Forelimb muscle (tissue), 1 donor: Measurements from ENCODE around the gene OGT. TPM values are rescaled to one million over a fixed set of nuclear protein-coding genes. Genes with fewer than 3 reads are reported as not detected.
"Not testable (repeated sequence)": the region's sequence is repeated elsewhere in the genome, so short reads cannot be mapped to it uniquely, and the experiment has no call there.

Source experiments
- DNase-seq: peaks from one replicate; pipeline ENCODE4 v3.0.0-alpha.2; 2013; ENCODE audit warnings: low read depth
- polyA plus RNA-seq: library from polyadenylated mRNA; unstranded; fragments of 120-200 nt; gene quantifications from one replicate; pipeline ENCODE4 v1.2.1, GENCODE V29; 2013; ENCODE audit not compliant: insufficient read length

The OGT gene
- 145 TPM for polyA plus RNA-seq

DNA sequence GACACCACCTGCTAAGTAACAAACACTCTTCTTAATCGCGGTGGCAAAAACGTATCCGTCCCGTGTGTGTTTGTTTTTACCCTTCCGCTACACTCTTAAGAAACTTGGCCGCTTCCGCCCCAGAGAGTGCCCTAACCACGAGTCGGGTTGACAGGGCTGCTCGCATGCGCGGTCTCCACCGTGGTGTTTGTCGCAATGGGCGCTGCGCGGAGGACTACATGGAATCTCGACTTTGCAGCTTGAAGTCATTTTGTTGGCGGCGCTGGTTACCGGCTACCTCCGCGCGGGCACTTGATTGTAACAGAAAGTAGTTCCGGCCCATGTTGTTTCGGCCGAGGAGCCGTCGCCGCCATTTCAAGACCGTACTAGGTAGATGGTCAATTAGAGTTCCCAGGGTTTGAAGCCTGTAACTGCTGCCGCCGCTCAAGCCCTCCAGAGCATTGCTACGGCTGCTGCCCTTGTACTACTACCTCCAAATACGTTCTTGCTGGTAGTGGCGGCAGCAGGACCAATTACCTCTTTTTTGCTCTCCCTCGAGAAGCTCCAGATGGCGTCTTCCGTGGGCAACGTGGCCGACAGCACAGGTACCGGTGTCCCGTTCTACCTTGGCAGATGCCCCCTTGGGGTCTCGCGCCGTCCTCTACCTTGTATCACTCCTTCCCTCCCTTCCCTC lies at the start of gene OGT:
Gene OGT (plus strand): TSS at position 352 of the 673 bp plus-strand sequence. CDS start 196 bp downstream, at position 548.
- DNase-seq = peak; percentile 86

DNA sequence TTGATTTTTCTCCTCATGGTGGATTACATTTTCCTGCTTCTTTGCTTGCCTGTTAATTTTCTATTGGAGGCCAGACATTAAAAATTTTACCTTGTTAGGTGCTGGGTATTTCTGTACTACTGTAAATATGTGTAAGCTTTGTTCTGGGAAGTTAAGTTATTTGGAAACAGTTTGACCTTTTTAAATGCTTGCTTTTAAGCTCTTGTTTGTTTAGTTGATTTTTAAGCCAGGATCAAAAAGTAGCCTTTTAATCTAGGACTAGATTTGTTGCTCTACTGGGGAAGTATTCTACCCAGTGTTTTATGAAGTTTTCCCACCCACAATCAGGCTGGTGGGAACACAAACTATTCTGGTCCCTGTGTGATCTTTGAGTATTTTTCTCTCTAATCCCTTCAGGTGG lies 45.1 kb upstream of the OGT start:
- DNase-seq = no peak

- no peak for DNase-seq
These were observed 43.4 kb upstream of the OGT start for GRCh38 chrX:71489540-71489939.

DNA sequence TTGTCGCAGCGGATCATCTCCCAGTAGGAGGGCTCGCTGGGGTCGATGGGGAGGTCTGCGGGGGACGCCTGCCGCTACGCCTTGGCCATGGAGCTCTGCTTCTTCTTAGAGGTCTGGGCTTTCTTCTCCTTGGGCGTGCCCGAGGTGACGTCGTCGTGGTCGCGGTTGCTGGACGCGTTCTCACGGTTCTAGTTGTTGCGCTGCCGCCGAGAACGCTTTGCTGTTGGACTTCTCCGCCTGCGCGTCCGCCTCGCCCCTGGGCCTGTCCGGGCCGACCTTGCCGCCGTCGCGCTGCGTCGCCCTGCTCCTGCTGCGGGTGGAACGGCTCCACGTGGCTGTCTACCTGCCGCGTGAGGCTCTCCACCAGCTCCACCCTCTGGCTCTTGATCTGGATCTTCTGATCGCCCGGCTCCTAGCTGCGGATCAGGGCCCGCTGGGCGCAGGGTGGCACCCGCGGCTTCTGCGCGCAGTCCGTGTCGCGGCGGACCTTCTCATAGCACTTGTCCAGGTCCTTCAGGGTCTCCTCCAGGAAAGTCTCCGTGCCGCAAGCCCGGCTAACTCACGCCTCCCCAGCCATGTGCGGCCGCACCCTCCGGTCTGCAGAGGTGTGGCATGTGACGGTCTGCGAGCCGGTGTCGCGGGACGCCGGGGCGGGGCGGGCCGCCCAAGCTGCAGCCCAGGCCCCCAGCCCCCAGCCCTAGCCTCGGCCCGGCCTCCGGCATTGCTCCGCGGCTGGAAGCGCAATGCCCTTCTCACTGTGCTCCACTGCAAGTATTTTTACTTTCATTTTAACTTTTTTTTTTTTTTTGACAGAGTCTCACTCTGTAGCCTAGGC lies 40.5 kb upstream of the OGT start:
- DNase-seq = no peak

DNA sequence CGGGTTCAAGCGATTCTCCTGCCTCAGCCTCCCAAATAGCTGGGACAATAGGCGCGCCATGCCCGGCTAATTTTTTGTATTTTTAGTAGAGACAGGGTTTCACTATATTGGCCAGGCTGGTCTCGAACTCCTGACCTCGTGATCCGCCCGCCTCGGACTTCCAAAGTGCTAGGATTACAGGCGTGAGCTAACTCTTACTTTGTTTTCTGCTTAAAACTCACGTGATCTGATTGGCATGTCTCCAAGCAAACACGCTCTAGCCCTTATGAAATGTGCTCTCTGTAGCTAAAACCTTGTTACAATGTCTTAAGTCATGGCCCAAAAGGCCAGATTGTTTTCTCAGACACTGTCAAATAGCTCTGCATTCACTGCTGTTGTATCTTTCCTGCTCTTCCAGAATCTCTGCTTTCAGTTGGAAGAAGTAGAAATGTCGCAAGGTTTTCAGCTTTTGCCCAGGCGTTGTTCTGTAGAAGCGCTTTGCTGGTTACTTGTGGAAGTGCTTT lies 39.7 kb upstream of the OGT start:
- no peak for DNase-seq

GRCh38 chrX:71495979-71496378 lies 36.9 kb upstream of the OGT start:
- not testable (repeated sequence) for DNase-seq

DNA sequence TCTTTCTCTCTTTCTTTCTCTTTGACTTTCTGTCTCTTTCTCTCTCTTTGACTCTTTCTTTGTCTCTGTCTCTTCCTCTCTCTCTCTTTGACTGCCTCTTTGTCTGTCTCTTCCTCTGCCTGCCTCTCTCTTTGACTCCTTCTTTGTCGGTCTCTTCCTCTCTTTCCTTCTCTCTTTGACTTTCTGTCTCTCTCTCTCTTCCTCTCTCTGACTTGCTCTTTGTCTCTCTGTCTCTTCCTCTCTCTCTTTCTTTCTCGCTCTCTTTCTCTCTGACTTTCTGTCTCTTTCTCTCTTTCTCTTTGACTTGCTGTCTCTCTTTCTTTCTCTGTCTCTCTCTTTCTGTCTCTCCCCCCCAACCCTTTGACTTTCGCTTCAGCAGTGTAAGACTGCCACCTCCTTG lies 36.4 kb upstream of the OGT start:
- DNase-seq = no peak

DNA sequence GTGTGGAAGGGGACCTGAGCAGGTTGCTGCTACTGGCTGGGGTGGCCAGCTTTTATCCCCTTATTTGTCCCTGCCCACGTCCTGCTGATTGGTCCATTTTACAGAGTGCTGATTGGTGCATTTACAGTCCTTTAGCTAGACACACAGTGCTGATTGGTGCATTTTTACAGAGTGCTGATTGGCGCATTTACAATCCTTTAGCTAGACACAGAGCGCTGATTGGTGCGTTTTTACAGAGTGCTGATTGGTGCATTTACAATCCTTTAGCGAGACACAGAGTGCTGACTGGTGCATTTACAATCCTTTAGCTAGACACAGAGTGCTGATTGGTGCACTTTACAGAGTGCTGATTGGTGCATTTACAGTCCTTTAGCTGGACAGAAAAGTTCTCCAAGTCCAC lies 30.8 kb upstream of the OGT start:
- not testable (repeated sequence) for DNase-seq

GRCh38 chrX:71504346-71504745 lies 28.6 kb upstream of the OGT start:
- DNase-seq = no peak

- DNase-seq = no peak
These were observed 23.6 kb upstream of the OGT start for GRCh38 chrX:71509289-71509688.

GRCh38 chrX:71510161-71510560 lies 22.7 kb upstream of the OGT start:
- DNase-seq = no peak

GRCh38 chrX:71513731-71514130 lies 19.2 kb upstream of the OGT start:
- not testable (repeated sequence) for DNase-seq

DNA sequence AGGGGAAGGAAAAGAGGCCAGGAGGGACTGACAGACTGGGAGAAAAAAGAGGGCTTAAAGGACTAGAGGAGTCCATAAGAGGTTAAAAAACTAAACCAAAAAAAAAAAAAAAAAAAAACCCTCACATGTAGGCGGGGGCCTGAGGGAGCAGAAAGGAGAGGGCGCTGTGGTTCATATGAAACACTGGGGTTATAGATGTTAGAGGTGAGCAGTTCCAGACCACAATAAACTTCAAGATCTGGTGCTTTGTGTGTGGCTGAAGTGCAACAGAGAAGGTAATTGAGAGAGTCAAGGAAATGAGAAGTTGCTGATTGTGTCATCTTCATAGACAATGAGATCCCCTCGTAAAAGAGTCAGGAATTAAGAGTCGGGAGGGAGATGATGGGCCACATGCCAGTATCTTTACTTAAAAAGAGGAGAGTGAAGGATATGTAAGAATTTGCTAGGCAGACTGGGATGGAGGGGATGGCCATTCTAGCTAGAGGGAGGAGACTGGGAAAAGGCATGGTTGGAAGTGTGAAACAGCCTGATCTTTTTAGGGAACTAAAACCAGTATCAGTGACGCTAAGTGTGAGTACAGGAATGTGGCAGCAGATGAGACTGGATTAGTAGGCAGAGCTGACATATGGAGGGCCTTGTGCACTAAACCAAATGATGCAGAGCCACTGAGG lies 18.4 kb upstream of the OGT start:
- no peak for DNase-seq

GRCh38 chrX:71515038-71515396 lies 17.9 kb upstream of the OGT start:
- DNase-seq = no peak

GRCh38 chrX:71525316-71525715 lies 7.6 kb upstream of the OGT start:
- DNase-seq = no peak

GRCh38 chrX:71532078-71532752 lies 689 bp upstream of the OGT start:
- DNase-seq = no peak

DNA sequence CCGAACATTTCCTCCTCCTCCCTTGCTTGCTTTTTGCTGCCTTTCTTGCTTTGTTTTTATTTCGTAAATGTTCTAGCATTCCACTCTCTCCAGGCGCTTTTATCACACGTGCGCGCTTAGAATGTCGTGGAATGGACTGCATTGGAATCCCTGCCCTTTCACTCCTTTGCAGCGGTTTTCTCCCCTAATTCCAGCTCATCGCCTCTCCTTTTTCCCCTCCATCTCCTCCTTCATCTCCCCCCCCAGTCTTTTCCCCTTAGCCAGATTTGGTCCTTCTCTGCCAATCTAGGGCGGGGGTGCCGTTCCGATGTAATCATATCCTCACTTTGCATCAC lies 579 bp downstream of the OGT start:
- DNase-seq = no peak

- no peak for DNase-seq
These were observed 1.1 kb downstream of the OGT start for GRCh38 chrX:71533851-71534561.

DNA sequence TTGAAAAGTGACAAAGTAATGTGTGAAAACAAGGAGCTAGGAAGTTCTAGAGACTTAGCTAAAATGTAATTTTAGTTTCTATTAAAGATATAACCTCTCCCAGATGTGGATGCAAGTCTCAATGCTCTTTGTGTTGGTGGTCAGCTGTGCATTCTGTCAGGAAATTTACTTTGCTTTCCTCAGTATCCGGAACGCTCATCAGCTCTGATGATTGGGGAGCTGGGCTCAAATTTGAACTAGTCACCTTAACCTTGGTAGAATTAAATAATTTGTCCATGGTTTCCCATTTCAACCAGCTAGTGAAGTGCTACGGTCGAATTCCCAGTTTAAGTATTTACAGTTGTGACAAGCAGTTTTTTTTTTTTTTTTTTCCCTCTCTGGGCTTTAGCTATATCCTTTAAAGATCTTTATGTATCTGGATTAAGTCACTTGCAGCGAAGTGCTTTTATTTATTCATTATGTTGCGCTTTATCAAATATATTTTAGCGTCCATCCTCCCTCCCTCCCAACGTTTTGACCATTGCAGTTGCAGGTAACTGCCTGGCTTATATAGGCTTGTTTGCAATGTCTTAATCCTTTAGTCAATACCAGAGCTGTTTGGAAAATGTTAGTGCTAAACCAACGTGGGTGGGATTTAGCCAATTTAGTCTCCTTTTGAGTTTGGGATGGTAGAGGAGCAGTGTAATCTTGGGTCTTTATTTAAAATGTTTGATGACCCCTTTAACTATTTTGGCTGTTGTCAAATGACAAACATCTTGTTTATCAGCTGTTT lies 2.1 kb downstream of the OGT start:
- no peak for DNase-seq

DNA sequence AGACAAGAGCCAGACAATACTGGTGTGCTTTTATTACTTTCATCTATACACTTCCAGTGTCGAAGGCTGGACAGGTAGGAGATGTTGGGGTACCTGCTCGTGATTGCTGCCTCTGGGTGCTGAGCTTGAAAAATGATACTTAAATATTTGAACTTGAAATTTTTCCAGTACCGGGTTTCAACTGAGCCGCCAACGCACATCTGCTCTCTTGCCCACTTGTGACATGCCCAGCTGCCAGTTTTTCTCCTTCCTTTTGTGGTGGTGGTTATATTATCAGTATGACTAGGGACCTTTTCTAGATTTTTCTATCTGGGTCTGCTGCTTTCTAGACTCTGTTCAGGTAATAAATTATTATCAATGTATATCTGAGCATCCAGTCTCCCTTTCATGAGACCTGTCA lies 3.4 kb downstream of the OGT start:
- DNase-seq = no peak

DNA sequence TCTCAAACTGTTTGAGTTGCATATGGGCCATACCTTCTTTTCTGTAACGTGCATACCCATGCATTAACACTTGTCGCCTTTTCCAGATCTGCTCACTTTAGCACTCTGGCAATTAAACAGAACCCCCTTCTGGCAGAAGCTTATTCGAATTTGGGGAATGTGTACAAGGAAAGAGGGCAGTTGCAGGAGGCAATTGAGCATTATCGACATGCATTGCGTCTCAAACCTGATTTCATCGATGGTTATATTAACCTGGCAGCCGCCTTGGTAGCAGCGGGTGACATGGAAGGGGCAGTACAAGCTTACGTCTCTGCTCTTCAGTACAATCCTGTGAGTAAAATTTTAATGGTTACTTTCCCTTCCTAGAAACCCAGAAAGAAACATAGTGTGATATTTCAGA lies 4.8 kb downstream of the OGT start:
- no peak for DNase-seq
